CD4-positive, alpha-beta T cell treated with Interleukin-4 for 4 hours (primary cell): ENCODE measurements around the gene INTS2.
"Not testable (repeated sequence)": the region's sequence is repeated elsewhere in the genome, so short reads cannot be mapped to it uniquely, and the experiment has no call there.

Experiments
- DNase-seq: peaks from one replicate; pipeline ENCODE4 v3.0.0-alpha.2; 2020

The INTS2 gene

DNA sequence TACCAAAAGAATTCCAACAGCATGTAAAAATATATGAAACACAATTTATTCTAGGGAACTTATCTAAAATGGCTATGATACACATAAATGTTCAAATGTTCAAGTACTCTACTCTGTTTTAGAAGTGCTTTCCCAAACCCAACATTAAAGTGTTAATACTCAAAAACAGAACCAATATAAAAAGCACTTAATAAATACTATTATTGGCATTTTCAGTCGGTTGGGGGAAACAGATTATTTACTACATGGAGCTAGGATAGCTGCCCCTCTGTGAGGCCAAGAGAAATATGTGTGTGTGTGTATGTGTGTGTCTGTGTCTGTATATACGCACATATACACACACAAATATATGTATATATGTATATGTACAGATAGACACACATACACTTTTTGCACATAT lies 32.4 kb downstream of the INTS2 start:
- no peak for DNase-seq

- not testable (repeated sequence) for DNase-seq
These were observed 33.5 kb downstream of the INTS2 start for GRCh38 chr17:61894310-61894709.

DNA sequence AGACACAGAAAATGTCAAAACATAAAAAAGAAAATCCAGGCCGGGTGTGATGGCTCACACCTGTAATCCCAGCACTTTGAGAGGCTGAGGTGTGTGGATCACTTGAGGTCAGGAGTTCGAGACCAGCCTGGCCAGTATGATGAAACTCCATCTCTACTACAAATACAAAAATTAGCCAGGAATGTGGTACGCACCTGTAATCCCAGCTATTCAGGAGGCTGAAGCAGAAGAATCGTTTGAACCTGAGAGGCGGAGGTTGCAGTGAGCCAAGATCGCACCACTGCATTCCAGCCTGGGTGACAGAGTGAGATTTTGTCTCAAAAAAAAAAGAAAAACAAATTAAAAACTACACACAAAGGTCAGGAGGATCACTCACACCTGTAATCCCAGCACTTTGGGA lies 40.0 kb downstream of the INTS2 start:
- DNase-seq, result not testable (repeated sequence)

DNA sequence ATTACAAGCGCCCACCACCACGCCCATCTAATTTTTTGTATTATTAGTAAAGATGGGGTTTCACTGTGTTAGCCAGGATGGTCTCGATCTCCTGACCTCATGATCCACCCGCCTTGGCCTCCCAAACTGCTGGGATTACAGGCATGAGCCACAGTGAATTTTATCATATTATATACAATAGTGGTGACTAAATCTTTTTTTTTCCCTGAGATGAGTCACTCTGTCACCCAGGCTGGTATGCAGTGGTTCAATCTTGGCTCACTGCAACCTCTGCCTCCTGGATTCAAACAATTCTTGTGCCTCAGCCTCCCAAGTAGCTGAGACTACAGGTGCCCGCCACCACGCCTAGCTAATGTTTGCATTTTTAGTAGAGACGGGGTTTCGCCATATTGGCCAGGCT lies 41.9 kb downstream of the INTS2 start:
- not testable (repeated sequence) for DNase-seq

GRCh38 chr17:61884864-61885263 lies 42.9 kb downstream of the INTS2 start:
- DNase-seq, result no peak

DNA sequence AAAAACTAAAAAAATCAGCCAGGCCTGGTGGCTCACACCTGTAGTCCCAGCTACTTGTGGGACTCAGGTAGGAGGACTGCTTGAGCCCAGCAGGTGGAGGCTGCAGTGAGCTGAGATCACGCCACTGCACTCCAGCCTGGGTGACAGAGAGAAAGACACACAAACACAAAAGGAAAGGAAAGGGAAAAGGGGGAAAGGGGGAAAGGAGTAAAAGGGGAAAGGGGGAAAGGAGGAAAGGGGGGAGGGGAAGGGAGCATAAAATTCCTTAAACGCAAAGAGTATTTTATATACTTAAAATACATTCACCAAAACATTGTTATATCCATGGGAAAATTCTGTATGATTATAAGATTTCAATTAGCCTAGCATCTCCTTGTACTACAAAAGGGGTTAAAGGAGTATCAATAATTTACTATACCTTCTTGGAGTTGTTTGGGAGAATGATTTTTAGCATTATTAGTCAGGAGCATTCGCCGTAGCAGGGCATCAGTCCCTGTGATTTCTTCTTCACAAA lies 47.1 kb downstream of the INTS2 start:
- DNase-seq, result no peak

DNA sequence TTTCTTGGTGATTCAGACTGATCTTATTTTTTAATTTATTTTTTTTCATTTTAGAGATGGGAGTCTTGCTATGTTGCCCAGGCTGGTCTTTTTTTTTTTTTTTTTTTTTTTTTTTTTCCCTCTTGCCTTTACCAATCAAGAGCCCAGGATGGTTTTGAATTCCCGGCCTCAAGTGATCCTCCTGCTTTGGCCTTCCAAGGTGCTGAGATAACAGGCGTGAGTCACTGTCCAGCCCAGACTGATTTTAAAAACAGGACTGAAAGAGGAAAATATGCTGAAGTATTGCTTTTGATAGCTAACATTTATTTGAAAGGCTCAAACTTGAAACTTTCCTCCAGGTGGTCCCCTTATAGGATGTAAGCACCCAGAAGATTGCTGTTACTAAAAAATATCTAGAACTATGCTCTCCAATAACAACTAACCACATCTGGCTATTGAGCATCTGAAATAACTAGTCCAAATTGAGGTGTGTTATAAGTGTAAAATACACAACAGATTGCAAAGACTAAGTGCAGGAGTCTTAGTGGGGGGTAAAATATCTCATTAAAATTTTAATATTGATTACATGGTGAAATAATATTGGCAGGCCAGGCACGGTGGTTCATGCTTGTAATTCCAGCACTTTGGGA lies 48.7 kb downstream of the INTS2 start:
- no peak for DNase-seq

- no peak for DNase-seq
These were observed 49.3 kb downstream of the INTS2 start for GRCh38 chr17:61878520-61878919.

DNA sequence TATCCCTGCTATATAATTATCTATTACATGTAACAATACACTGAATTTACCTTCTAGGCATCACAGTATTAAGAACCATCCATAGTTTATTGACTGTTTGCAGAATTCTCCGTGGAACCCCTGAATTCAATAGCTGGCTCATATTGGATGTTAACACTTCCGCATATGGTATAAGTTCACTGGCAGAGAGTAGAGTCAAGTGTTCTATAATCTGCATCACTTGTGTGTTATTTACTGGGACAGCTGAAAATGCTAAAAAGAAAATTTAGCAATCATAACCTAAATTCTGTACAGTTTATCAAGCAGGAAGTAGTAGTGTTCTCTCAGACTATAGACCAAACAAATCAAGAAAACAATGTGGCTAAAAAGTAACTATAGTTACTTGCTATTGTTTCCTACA lies 49.9 kb downstream of the INTS2 start:
- DNase-seq, result no peak

DNA sequence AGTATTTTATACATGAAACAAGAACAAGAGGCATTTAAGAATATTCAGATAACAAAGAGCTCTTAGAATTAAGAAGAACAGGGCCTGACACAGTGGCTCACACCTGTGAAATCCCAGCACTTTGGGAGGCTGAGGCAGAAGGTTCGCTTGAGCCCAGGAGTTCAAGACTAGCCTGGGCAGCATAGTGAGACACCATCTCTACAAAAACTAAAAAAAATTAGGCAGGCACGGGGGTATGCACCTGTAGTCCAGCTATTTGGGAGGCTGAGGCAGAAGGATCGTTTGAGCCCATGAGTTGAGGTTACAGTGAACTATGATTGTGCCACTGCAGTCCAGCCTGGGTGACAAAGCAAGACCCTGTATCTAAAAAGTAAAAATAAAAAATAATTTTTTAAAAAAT lies 52.0 kb downstream of the INTS2 start:
- no peak for DNase-seq

DNA sequence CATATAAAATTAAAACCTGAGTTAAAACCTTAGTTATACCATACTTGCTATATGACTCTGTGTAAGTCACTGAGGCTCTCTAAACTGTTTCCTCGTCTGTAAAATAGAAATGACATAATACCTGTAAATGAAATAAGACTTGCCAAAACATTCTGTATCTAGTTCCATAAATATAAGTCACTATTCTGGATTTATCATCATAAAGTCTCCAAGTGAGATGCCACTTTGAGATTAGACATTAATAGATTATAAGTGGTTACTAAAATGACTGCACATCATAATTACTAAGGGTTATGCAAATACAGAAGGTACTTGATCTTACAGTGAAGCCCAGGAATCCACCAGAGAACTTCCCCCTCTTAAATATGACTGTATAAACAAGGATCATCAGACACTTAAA lies 52.5 kb downstream of the INTS2 start:
- DNase-seq, result no peak

DNA sequence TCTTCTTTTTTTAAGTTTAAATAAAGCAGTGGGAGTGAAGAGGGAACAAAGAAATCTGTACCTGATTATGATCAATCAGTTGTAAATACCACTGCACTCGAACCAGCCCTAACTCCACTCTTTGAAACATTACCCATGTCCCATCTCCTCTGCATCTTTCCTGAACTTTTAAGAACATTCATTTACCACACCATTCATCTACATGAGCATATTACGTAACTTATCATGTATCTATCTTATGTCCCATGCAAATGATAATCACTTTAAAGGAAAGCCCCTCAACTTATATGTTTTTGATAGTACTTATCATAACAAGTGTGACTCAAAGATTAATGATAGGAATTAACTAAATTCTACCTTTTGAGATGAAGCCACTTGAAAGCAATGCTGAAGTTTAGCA lies 53.7 kb downstream of the INTS2 start:
- no peak for DNase-seq

DNA sequence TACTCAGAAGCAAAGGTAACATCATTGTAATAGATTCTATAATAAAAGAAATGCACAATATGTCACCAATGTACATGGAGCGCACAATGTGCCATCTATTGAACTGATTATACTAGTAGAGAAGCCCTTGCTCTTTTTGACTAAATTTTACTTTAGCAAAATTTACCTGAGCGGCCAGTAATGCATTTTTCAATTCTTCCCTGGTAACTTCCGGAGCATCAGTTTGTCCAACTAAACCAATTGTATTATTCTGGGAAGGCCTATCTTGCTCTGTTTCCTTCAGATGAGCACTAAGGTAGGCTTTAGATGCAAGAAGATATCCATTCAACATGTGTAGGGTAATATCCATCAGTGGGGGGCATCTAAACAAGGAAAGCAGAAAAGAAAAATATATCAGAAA lies 55.7 kb downstream of the INTS2 start:
- DNase-seq, result no peak

- DNase-seq, result no peak
These were observed 58.6 kb downstream of the INTS2 start for GRCh38 chr17:61869138-61869537.

DNA sequence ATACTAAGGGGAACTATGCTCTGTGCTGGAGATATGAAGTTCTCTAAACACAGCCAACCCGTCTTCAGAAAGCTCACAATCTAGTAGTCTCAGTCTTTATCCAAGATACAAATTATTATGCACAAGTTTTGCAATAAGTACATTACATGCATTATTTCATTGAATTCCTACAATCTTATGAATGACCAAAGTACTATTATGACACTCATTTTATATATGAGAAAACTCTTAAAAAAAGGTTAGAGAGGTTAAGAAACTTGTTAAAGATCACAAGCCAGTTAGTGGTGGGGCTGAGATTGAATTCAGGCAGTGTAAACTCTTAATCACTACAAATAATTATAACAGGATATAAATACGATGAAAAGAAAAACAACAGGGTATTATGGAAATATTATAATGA lies 59.7 kb downstream of the INTS2 start:
- DNase-seq, result no peak

DNA sequence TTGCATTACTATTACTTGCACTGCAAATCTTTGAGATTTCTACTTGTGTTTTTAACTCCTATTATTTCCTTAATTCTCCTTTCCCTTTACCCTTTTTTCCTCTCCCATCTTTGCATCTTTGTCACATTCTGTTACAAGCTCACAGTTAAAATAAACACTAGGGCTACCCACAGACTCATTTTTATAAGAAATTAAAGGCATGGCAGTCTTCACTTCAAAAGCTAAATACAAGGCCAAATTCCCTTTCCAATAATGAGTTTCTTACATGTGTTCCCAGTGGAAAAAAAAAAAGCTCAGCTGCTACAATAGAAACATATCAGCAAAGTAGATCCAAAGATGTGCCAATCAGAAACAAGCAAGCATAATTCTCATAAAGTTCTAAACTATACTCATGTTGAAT lies 60.7 kb downstream of the INTS2 start:
- no peak for DNase-seq

- DNase-seq, result no peak
These were observed 64.0 kb downstream of the INTS2 start for GRCh38 chr17:61863801-61864126.

DNA sequence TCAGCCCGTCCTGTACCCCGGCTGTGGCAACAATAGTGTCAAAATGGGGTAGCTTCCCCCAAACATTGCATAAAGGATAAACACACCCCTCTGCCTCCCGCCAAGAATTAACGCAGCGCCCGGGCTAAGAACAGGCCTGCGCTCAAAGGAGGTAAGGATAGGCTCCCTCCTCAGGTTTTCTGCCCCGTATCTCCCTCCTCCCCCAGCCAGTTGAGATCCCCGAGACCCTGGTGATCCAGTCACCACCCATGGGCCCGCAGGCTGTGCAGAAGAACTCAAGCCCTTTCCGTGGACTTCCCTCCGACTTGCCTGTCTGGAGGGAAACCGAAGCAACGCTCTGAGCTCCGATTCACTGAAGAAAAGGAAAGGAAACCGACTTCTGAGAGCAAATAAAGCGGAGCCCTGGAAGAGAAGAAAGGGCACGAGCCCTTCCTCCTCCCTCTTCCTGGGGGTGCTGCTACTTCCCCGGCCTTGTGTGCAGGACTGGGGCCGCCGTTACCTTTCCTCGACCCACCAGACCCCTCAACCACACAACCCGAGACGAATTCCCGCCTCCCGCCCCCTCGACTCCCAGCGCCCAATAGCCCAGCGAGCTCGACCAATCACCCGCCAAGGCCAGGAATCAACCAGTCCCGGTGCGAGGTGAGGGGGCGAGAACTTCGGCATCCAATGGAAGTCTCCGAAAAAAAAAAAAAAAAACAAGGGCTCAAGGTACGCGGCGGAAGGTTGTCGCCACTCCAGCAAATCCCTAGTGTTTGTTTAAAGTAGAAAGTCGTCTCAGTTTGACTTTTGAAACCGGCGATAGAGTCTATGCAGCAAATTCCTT lies 64.6 kb downstream of the INTS2 start, which contains the start of gene BRIP1:
BRIP1 (minus strand) TSS at position 554 of the 826 bp plus-strand sequence. CDS start 1,989 bp downstream, outside the sequence.
- DNase-seq, result peak; percentile 85

GRCh38 chr17:61862105-61862574 lies 65.6 kb downstream of the INTS2 start:
- DNase-seq, result no peak

DNA sequence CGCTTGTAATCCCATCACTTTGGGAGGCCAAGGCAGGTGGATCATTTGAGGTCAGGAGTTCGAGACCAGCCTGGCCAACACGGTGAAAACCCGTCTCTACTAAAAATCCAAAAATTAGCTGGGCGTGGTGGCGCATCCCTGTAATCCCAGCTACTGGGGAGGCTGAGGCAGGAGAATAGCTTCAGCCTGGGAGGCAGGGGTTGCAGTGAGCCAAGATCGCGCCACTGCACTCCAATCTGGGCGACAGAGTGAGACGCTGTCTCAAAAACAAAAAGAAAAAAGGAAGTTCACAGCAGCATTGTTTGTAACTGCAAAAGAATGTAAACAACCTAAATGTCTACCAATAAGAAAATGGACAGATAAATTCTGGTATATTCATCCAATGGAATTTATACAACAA lies 67.4 kb downstream of the INTS2 start:
- not testable (repeated sequence) for DNase-seq

GRCh38 chr17:61856035-61856434 lies 71.7 kb downstream of the INTS2 start:
- no peak for DNase-seq

DNA sequence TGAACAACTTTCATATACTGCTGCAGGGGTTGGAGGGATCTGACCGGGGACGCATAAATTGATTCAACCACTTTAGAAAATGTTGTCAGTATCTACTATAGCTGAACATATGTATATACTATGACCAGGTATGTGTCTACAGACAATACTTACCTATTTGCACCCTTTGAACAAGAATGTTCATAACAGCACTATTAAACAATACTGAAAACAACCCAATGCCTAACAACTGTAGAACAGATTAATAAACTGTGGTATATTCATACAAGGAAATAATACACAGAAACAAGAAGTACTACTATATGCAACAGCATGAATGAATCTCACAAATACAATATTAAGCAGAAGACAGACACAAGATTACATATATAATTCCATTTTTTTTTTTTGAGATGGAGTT lies 74.9 kb downstream of the INTS2 start:
- DNase-seq, result no peak

GRCh38 chr17:61849674-61850073 lies 78.1 kb downstream of the INTS2 start:
- no peak for DNase-seq

DNA sequence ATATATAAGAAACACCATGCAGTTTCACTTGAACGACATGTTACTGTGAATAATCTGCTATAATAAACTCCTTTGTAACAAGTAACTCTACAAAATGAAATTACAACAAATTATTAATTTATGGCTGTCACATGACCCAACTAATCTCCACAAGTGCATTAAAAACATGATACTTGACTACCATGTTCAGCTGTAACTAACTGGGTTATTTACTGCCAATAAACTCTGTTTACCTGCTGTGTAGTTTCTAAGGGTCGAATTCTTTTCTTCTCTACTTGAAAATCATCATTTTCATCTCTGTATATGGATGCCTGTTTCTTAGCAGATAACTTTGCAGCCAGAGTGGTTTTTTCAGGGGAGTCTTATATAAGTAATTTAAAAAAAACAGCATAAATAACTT lies 78.9 kb downstream of the INTS2 start:
- no peak for DNase-seq
